NCI-H345 treated with DMSO at 0.1 percent for 48 hours (cell line): ENCODE measurements around the gene CENPB.
"Not testable (repeated sequence)": the region's sequence is repeated elsewhere in the genome, so short reads cannot be mapped to it uniquely, and the experiment has no call there.

ENCODE experiments used
- DNase-seq: peaks from one replicate; lab custom pipeline; 2025; ENCODE audit not compliant: unreplicated experiment; lab: John Stamatoyannopoulos, UW

CENPB gene

GRCh38 chr20:3794168-3794567, 7.6 kb upstream of the CENPB start:
- DNase-seq: not testable (repeated sequence)

- not testable (repeated sequence) for DNase-seq
Observed at GRCh38 chr20:3789201-3789600, 2.7 kb upstream of the CENPB start.

GRCh38 chr20:3788685-3789155, 2.2 kb upstream of the CENPB start:
- DNase-seq: no peak

- DNase-seq: no peak
Observed at GRCh38 chr20:3787324-3788014, 929 bp upstream of the CENPB start.

- no peak for DNase-seq
Observed at GRCh38 chr20:3786126-3786484, 435 bp downstream of the CENPB start.

GRCh38 chr20:3785240-3786125, 1.1 kb downstream of the CENPB start:
- DNase-seq: no peak

GRCh38 chr20:3784863-3785239, 1.7 kb downstream of the CENPB start:
- no peak for DNase-seq

GRCh38 chr20:3784216-3784853, 2.2 kb downstream of the CENPB start:
- DNase-seq: no peak

GRCh38 chr20:3783511-3784195, 2.9 kb downstream of the CENPB start:
- no peak for DNase-seq

- DNase-seq: no peak
Observed at GRCh38 chr20:3783068-3783489, 3.5 kb downstream of the CENPB start.

- DNase-seq: no peak
Observed at GRCh38 chr20:3782597-3782996, 3.9 kb downstream of the CENPB start.

GRCh38 chr20:3781153-3781910, 5.2 kb downstream of the CENPB start, which contains the start of gene SPEF1:
Gene SPEF1, minus strand, starts transcription at chr20:3781448. Its CDS starts 161 bp downstream, at chr20:3781287.
- DNase-seq: peak; percentile 95

- DNase-seq: no peak
Observed at GRCh38 chr20:3778976-3779375, 7.6 kb downstream of the CENPB start.

- DNase-seq: no peak
Observed at GRCh38 chr20:3777716-3778629, 8.6 kb downstream of the CENPB start.

GRCh38 chr20:3777381-3777715, 9.2 kb downstream of the CENPB start:
- no peak for DNase-seq

- DNase-seq: no peak
Observed at GRCh38 chr20:3775457-3776108, 11.0 kb downstream of the CENPB start.

GRCh38 chr20:3771552-3772058, 14.9 kb downstream of the CENPB start:
- DNase-seq: no peak

- DNase-seq: peak; percentile 82
Observed at GRCh38 chr20:3768342-3769130, 18.0 kb downstream of the CENPB start.
